Left ventricle myocardium superior (tissue), 1 donor: ENCODE results near the gene PTX3. TPM values are rescaled to one million over a fixed set of nuclear protein-coding genes. Genes with fewer than 3 reads are reported as not detected.

Experiments
- ATAC-seq: fragments of 200-7000 bp; cut with Tn5 transposase; one replicate; pipeline ENCODE4 v1.9.1; 2020; ENCODE audit warnings: mild to moderate bottlenecking, moderate library complexity
- DNase-seq: peaks from one replicate; pipeline ENCODE4 v3.0.0-alpha.2; 2020
- intact Hi-C: fragments of 100-400 bp; cut with micrococcal nuclease; formaldehyde crosslinking; loops from one replicate; pipeline ENCODE4 v1.11.0; 2022
- total RNA-seq: library from RNA; stranded (reverse); fragmentation: NEBNext Ultra II Directional; extraction: Animal tissue kit (Norgen Biotek cat#: 25700); gene quantifications from one replicate; pipeline ENCODE4 v1.2.1, GENCODE V29; 2021
- donor health status: DM: no; HTN: yes; CAD: no; lungs with severe emphysema.

Gene PTX3
- total RNA-seq, 1 donor from 2014 or later: 0.30 TPM

DNA sequence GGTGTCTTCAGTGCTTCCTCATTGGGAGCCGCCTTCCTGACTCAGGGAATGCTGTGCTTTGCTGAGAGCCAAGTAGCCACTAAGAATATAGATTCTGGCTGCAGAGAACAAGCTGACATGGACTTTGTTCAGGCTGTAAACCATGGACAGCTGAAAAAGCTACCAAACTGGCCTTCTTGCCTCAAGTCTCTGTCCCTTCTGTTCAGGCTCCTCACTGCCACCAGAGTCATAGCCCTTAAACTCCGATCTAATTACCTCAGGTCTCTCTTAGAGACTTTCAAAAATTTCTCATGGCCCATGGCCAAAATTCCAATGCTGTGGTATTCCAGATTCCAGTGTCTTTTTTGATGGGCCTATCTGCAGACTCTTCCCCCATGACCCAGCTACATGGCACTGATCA is 19.4 kb upstream of the PTX3 start:
- no peak for DNase-seq
- intact Hi-C loops: no loop called here
- ATAC-seq: no peak

DNA sequence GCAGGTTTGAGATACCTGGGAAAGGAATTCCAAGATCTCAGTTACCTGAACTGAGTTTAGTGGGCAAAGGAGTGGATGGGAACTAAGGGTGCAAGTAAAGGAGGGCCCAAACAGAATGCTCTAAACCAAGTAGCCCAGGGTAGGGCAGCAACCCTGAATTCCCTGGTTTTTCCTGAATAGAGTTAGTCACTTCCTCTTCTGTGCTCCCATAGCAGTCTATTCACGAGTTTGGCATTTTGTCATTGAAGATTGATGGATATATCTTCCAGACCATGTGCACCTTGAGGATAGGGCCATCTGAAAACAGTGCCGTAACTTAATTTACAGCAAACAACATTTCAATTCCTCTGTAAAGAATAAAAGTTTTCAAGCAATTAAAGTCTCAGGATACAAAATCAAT is 18.5 kb upstream of the PTX3 start:
- DNase-seq (no peak), ATAC-seq (no peak)
- intact Hi-C loops: no loop called here

DNA sequence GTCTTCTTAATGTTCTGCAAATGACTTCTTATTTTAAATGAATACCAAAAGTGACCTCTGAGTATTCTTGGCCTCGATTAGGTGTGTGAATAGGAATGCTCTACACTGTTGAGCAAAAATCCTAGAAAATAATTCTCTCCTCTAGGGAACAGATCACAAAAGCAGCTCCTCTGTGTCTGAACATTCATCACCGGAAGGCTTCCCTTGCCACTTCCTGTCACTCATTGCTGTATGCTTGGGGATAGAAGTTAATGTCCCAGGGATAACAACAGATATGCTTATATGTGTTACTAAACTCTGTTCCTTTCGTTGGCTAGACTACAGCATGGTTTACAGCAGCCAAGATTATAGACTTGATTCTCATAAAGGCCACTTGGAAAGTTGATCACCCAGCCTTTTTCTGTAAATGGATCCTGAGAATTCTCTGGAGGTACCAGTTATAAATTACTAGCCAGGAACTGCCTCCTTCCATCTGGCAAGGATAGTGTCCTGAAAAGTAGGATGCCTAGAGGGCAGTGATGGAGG is 16.0 kb upstream of the PTX3 start:
- intact Hi-C loops: no loop called here
- DNase-seq (no peak), ATAC-seq (no peak)

DNA sequence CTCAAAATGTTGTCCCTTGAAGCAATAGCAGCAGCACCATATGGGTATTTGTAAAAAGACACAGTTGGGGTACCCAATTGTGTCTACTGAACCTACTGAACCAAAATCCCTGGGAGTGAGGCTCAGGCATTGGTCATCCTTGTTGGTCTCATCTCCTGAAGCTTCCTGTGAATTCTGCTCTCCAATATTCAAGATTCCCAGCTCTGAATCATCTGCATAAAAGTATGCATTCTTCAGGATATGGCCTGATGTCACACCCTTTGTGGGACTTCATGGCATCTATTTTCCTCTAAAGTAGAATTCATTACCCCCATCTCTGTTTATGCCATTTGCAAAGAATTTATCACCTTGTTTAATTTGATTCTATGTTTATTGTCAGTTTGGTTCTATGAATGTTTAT is 13.3 kb upstream of the PTX3 start:
- intact Hi-C loops: no loop called here
- ATAC-seq (no peak), DNase-seq (no peak)

DNA sequence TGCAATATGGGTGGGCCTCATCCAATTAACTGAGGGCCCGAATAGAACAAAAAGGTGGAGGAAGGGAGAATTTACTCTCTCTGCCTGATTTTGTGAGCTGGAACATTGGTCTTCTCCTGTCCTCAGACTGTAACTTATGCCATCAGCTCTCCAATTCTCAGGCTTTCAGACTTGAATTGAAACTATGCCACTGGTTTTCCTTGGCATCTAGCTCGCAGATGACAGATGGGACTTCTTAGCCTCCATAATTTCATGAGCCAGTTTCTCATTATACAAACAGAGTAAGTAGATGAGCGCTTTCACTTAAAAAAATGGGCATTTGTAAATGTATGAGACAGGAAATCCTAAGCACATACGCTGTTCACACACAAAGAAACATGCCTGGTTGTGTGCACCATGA is 8.7 kb upstream of the PTX3 start:
- DNase-seq: no peak
- intact Hi-C loops: no loop called here
- no peak for ATAC-seq

DNA sequence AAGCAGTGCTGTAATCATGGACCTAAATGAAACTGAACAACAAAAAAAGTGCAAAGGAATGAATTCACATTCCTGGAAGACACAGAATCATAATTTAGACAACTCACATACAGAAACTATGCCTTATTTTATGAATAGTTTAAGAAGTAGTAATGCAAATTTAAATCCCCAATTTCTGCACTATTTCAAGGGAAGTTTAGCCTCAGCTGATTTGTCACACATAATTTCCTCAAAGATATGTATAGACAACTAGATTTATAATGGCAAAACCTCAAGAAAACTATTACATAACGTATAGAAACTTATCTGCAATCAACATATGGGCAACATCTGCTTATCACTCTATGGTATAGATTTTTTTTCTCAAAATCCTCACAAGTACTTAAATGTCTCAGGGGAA is 7.8 kb upstream of the PTX3 start:
- ATAC-seq: no peak
- intact Hi-C loops: no loop called here
- no peak for DNase-seq

DNA sequence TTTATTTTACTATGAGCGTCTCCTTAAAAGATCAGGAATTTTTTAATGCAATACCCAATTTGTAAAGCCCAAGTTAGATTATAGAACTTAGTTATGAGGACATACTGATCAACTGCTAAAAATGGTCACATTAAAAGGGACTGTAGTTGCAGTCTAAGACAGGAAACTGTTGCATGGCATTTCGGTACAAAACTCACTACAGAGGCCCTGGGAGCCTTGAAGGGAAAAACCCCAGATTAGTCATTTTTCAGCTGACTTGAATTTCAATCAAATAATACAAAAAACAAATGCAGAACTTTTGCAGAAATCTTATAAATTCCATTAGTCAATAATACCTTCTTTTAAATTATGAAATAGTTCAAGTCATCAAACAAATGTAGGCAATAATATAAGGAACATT is 6.9 kb upstream of the PTX3 start:
- intact Hi-C loops: no loop called here
- DNase-seq (no peak), ATAC-seq (no peak)

DNA sequence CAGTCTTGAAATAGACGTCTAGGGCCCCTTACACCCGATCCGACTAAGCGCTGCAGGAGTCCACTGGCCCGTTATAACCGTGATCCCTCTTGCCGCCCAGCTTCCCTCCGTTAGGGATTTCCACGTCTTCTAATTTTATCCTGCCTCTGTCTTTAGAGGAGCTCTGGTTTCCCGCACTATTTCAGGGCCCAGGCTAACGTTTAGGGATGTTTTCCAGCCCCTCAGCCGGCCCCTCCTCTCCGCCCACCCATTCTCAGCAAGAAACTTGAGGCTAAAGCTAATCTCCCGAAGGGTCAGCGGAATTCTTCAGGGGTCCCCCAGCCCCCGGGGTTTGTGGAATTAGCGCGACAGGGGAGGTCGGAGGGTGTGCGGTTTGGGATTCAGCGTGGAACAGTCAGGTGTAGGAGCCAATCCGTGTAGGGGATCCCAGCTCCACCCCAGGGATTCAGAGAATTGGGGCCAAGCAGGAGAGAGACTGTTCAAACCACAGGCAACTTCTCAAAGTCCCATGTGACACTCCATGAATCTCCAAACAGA is 1.6 kb downstream of the PTX3 start:
- ATAC-seq (no peak), DNase-seq (no peak)
- intact Hi-C loops: no loop called here

DNA sequence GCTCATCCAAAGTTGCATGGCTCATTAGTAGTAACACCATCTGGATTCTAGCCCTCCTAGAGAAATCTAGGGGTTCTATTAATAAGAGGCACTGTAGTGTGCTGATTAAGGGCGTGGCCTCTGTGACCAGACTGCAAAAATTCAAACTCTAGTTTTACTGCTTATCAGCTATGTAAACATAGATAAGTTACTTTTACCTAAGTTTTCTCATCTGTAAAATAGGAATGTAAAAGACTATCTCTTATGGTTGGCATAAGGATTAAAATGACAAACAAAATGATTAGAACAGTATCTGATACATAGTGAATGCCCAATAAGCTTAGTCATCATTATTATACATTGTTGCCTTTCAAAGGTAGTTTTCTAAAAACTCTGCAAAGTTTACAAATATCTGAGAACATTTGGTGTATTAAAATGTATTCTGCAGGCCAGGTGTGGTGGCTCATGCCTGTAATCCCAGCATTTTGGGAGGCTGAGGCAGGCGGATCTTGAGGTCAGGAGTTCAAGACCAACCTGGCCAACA is 4.5 kb downstream of the PTX3 start:
- ATAC-seq: no peak
- DNase-seq: no peak
- intact Hi-C loops: no loop called here

DNA sequence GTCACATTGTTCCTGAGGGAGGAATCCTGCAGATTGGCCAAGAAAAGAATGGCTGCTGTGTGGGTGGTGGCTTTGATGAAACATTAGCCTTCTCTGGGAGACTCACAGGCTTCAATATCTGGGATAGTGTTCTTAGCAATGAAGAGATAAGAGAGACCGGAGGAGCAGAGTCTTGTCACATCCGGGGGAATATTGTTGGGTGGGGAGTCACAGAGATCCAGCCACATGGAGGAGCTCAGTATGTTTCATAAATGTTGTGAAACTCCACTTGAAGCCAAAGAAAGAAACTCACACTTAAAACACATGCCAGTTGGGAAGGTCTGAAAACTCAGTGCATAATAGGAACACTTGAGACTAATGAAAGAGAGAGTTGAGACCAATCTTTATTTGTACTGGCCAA is 6.1 kb downstream of the PTX3 start:
- peak; percentile 93 for ATAC-seq
- intact Hi-C loops: no loop called here
- DNase-seq: no peak

DNA sequence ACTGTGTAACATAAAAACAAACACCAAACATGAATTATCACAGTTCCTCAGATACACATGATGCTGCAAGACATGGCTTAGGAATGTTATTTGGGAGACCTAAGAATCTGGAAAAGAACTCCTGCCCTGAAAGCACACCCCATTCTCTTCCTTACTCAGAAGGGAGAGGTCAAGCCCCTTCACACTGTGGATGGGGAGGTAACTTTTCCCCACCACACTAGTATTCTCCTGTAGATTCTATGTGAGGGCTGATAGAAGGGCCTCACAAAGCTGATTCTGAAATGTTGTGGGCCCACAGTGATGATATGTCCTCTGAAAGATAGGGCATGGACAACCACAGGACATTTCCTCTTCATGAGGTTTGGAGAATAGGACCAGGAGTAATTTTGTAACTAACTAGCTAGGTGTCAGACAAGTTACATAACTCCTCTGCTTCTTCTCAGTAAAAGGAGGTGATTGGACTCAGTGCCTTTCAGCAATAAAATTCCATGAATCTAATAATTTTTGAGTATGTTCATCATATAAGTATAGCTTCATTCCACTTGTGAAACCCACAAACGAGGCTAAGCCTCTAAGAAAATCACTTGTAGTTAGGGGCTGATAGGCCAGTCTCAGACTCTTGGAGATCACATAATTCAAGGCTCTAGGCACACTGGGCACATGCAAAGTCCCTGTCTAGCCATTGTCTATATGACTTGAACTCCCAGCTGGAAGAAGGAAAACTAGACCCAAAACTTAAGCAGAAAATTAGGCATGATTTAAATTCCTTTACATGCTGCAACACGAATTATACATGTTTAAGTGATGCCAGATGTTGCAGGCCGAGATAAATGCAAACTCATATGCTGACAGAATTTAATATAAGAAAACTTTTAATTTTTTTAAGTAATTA is 7.5 kb downstream of the PTX3 start:
- ATAC-seq: no peak
- no peak for DNase-seq
- intact Hi-C loops: no loop called here

DNA sequence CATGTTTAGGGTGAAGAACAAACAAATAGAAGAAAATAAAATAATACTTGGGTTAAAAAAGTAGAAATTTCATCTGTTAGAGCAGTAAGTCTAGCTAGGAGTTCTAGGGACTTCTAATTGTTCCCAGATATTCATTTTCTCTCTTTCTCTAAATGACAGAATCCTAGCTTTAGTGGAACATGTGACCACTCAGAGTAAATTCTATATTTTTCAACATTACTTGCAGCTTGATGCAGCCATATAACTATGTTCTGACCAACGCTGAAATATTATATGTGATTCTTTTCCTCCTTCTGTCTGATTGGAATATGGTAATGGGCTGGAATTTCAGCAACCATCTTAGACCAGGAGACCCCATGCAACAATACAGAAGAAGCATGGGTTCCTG is 8.1 kb downstream of the PTX3 start:
- no peak for ATAC-seq
- intact Hi-C loops: no loop called here
- no peak for DNase-seq

DNA sequence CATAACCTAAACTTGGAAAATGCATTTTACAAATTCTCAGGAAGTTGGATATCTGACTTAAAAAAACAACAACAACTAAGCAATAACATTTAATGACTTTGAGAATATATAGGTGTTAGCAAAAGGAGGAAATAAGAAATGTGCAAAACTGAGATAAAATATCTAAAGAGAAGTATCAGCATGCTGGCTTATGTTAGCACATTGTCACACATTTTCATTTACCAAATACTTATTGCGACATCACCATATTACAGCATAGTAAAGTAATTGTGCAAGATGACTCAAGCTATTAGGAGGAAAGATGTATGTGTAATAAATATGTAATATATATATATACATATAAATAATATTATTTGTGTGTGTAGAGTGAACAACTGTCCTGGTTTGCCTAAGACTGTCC is 9.2 kb downstream of the PTX3 start:
- intact Hi-C loops: no loop called here
- ATAC-seq: no peak
- no peak for DNase-seq

DNA sequence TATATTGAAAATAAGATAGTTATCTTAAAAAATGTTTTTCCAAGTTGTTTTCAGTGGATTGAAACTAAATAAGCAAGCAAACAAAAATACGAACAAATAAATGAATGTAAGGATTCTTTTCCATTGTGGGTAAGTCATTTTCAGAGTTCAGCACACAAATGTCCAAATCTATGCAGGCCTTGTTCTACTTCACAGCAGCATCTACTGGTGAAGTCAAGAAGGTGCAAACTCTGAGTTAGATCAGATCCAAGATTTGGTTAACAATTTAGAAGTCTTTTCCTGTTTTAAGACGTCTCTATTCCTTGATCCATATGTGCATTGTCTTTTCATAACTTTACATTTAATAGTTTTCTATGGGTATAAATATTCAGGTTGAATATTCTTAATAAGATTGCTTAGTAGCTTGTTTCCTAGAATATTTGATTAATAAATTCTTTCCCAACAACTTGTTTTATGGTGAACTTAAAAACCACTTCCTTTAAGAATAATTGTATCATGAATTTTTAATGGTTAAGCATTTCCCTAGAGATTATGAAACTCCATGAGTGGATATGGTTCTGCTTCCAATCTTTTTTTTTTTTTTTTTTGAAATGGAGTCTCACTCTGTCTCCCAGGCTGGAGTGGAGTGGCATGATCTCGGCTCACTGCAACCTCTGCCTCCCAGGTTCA is 10.5 kb downstream of the PTX3 start:
- no peak for ATAC-seq

DNA sequence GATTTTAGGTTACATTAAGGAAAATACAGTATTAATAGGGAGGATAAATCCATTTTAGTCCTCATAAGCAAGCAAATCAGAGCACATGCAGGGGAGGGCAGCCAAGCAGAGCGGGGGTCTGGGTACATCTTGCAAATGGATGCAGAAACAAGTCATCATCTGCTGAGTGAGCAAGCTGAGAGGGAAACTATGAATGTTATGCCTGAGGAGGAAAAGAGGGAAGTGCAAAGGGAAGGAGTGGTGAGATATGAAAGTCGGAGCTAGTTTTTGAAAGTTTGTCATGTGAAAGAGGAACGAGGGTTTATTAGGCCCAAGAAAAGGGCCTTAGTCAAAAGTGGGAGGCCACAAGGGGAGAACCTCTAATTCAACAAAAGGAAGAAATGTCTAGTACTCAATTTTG is 15.4 kb downstream of the PTX3 start:
- DNase-seq (no peak), ATAC-seq (no peak)
- intact Hi-C loops: no loop called here

More for the DNA sequence above, 10.5 kb downstream of the PTX3 start:
- no peak for DNase-seq
- intact Hi-C loops: no loop called here

DNA sequence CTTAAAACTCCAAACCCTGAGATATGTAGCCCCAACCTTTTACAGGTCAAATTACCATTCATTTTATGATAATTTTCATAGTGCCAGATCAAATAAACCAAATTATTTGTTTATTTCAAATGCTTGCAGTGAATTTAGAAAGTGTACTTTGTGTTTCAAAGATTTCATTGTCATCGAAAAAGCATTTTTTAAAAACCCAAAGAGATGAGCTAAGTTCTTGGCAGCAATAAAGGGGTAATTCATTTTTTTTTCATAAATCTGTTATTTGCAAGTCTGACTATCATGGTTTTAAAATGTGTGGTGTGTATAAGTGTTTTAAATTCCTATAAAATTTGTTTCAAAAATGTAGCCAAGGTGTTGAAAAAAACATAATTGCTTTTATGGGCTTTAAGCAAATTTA is 17.2 kb downstream of the PTX3 start:
- intact Hi-C loops: no loop called here
- ATAC-seq: no peak
- no peak for DNase-seq

DNA sequence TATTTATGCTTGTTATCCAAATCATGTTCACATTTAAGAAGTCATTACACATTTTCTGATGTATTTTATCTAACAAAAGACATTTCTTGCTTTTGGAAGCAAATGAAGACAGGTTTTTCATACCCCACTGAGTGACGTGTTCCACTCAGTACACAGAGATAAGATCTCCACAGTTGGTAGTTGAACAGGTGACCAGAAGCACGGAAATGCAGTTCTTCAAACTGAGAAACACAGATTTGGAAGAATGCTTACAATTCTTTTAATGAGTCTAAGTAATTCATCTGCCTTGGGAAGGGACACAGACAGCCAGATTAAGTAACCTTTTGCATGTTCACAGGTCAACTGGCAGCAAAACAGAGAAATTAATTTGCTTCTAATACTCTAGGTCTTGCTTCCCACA is 23.1 kb downstream of the PTX3 start:
- no peak for DNase-seq
- intact Hi-C loops: no loop called here
- ATAC-seq: no peak

DNA sequence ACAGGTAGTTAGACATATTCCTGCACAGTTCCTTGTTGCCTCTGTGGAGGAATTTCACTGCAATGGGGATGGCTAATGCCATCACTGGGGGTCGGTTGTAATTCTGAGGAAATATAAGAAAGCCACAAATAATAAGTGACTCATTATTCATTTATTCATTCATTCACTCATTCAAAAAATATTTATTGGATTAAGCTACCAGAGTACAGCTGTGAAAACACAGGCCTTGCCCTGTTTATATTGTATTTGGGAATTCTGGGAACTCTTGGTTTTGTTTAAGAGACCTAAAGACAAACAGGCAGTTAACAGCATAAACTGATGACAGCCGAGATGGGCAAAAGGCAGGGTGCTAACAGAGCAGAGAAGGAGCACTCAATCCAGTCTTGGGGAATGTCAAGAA is 23.6 kb downstream of the PTX3 start:
- intact Hi-C loops: no loop called here
- DNase-seq (no peak), ATAC-seq (no peak)

DNA sequence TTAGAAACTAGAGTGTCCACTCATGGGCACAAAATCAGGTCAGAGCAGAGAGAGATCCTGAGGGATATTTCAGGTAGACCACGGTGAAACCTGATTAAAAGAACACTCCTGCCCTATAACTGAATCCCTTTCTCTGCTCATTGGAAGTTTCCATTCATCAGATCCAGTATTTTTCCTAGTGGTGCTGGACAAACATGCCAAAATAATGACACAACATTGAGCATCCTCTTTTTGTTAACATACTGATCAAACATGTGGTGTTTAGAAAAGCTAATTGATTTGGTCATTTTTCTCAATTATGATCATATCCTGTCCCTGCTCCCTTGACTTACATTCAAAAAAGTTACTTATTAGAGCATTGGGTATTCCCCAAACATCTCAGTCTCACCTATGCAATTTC is 27.2 kb downstream of the PTX3 start:
- DNase-seq: no peak
- no peak for ATAC-seq
- intact Hi-C loops: no loop called here

DNA sequence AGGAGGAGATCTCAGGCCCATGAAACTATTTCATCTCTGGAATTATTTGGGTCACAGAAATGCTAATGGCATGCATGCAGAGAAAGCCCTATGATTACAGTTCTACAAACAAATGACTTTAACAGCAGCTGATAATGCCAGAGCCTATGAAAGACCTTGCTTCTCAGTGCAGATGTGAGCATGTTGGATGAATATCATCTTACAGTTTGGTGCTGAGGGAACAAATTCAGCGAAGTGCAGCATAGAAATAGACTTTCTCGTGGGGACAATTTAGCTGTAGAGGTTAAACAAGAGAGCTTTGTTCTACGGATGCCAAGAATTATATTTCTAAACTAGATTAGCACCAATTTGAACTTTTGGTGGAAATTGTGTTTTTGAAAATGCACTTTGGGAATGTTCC is 27.7 kb downstream of the PTX3 start:
- intact Hi-C loops: no loop called here
- ATAC-seq: peak; percentile 38

More for the DNA sequence above, 27.7 kb downstream of the PTX3 start:
- DNase-seq: no peak
